HCT116 (cell line): Measurements from ENCODE around the gene PDCD2L.

Experiments
- EZH2phosphoT487 ChIP-seq: fragments of 200-600 bp; IDR thresholded peaks from 2 replicates; pipeline ENCODE4 v1.6.1; 2018; ENCODE audit warnings: antibody characterized with exemption, borderline replicate concordance
- FOSL1 ChIP-seq: IDR thresholded peaks from 2 replicates; pipeline ENCODE4 v1.6.1; 2012; ENCODE audit warnings: low read depth
- POLR2AphosphoS5 ChIP-seq: IDR thresholded peaks from 2 replicates; pipeline ENCODE4 v1.6.1; 2011; ENCODE audit warnings: mild to moderate bottlenecking, low read depth, low read length, moderate library complexity
- TF ChIP-seq, protein P1 (sequence below), 3 experiments: fragments of 200-600 bp in 1 of 3; sonication (generic) in 1 of 3; IDR thresholded peaks in 2 of 3; conservative IDR thresholded peaks in 1 of 3; 2 replicates each; pipeline ENCODE4 v1.5.1; 2012 to 2017; ENCODE audit warnings: low read depth in 2 of 3, low read length in 2 of 3, antibody characterized with exemption in 1 of 3, borderline replicate concordance in 1 of 3, control low read depth in 1 of 3, mild to moderate bottlenecking in 1 of 3, mixed read lengths in 1 of 3, mixed run types in 1 of 3, moderate library complexity in 1 of 3; ENCODE audit not compliant: insufficient read depth in 1 of 3
- TF ChIP-seq, protein P2 (sequence below): IDR thresholded peaks from 2 replicates; pipeline ENCODE4 v1.6.1; 2011; ENCODE audit warnings: mild to moderate bottlenecking, low read length, moderate library complexity; ENCODE audit not compliant: insufficient replicate concordance; ENCODE audit errors: extremely low read depth

DNA sequence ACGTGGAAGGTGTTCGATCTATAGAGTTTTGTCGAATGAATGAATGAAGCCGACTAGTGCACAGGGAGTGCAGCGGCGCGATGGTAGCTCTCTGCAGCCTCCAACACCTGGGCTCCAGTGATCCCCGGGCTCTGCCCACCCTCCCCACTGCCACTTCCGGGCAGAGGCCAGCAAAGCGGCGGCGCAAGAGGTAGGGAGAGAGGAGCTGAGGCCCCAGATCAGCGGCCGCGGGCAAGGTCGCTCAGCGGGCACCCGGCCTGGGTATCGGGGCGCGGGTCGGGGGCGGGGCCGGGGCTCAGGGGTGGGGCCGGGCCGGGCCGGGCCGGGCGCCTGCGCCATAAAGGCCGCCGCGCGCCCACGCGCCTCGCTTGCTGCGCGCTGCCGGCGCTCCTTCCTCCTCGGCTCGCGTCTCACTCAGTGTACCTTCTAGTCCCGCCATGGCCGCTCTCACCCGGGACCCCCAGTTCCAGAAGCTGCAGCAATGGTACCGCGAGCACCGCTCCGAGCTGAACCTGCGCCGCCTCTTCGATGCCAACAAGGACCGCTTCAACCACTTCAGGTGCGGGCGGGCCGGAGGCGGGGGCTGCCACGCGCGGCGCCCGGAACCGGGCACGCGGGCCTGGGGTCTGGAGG lies 39.3 kb upstream of the PDCD2L start, which contains the start of gene GPI:
- TF ChIP-seq, protein P1, sequence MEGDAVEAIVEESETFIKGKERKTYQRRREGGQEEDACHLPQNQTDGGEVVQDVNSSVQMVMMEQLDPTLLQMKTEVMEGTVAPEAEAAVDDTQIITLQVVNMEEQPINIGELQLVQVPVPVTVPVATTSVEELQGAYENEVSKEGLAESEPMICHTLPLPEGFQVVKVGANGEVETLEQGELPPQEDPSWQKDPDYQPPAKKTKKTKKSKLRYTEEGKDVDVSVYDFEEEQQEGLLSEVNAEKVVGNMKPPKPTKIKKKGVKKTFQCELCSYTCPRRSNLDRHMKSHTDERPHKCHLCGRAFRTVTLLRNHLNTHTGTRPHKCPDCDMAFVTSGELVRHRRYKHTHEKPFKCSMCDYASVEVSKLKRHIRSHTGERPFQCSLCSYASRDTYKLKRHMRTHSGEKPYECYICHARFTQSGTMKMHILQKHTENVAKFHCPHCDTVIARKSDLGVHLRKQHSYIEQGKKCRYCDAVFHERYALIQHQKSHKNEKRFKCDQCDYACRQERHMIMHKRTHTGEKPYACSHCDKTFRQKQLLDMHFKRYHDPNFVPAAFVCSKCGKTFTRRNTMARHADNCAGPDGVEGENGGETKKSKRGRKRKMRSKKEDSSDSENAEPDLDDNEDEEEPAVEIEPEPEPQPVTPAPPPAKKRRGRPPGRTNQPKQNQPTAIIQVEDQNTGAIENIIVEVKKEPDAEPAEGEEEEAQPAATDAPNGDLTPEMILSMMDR (IDR thresholded peaks at IDR 0.05 in 2 of 3, conservative IDR thresholded peaks at IDR 0.05 in 1 of 3; ENCODE audit: borderline replicate concordance in 1 of 3, insufficient read depth in 1 of 3, low read depth in 2 of 3, low read length in 2 of 3), result no peak
- TF ChIP-seq, protein P2, sequence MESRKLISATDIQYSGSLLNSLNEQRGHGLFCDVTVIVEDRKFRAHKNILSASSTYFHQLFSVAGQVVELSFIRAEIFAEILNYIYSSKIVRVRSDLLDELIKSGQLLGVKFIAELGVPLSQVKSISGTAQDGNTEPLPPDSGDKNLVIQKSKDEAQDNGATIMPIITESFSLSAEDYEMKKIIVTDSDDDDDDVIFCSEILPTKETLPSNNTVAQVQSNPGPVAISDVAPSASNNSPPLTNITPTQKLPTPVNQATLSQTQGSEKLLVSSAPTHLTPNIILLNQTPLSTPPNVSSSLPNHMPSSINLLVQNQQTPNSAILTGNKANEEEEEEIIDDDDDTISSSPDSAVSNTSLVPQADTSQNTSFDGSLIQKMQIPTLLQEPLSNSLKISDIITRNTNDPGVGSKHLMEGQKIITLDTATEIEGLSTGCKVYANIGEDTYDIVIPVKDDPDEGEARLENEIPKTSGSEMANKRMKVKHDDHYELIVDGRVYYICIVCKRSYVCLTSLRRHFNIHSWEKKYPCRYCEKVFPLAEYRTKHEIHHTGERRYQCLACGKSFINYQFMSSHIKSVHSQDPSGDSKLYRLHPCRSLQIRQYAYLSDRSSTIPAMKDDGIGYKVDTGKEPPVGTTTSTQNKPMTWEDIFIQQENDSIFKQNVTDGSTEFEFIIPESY, result no peak
- TF ChIP-seq EZH2phosphoT487, result no peak
- no peak for TF ChIP-seq FOSL1
- TF ChIP-seq POLR2AphosphoS5, result peak; percentile 97
